HG03457 (cell line): ENCODE data around the gene PTPA.
A peak's percentile ranks its signal among the peaks of the same experiment; 100 is the strongest.

Experiments used
- ATAC-seq: cut with Tn5 transposase; IDR thresholded peaks from one replicate; pipeline ENCODE4 v1.9.1; 2021; ENCODE audit warnings: moderate number of reproducible peaks; ENCODE audit not compliant: unreplicated experiment

PTPA gene

GRCh38 chr9:129110740-129111527 lies at the start of gene PTPA, which contains the start of gene CRAT:
Gene PTPA, plus strand, starts transcription at chr9:129111415. Its CDS starts 186 bp downstream, at chr9:129111601.
Gene CRAT, minus strand, starts transcription at chr9:129110793. Its CDS starts 284 bp downstream, at chr9:129110509.
- peak; percentile 54 for ATAC-seq

GRCh38 chr9:129063061-129063460 lies 48.2 kb upstream of the PTPA start:
- ATAC-seq = no peak

GRCh38 chr9:129064499-129064908 lies 46.7 kb upstream of the PTPA start:
- no peak for ATAC-seq

GRCh38 chr9:129068110-129068509 lies 43.1 kb upstream of the PTPA start:
- no peak for ATAC-seq

- no peak for ATAC-seq
Measured at GRCh38 chr9:129068990-129069861, 42.0 kb upstream of the PTPA start.

- ATAC-seq = no peak
Measured at GRCh38 chr9:129069862-129070641, 41.2 kb upstream of the PTPA start.

- ATAC-seq = no peak
Measured at GRCh38 chr9:129070696-129071525, 40.3 kb upstream of the PTPA start.

- no peak for ATAC-seq
Measured at GRCh38 chr9:129071526-129072126, 39.6 kb upstream of the PTPA start.

- no peak for ATAC-seq
Measured at GRCh38 chr9:129072171-129072570, 39.0 kb upstream of the PTPA start.

- no peak for ATAC-seq
Measured at GRCh38 chr9:129073404-129073803, 37.8 kb upstream of the PTPA start.

- ATAC-seq = no peak
Measured at GRCh38 chr9:129074106-129074505, 37.1 kb upstream of the PTPA start.

GRCh38 chr9:129075996-129076639 lies 35.1 kb upstream of the PTPA start:
- no peak for ATAC-seq

GRCh38 chr9:129076640-129077037 lies 34.6 kb upstream of the PTPA start:
- no peak for ATAC-seq

- ATAC-seq = no peak
Measured at GRCh38 chr9:129077236-129077635, 34.0 kb upstream of the PTPA start.

GRCh38 chr9:129078691-129079503 lies 32.3 kb upstream of the PTPA start:
- no peak for ATAC-seq

- no peak for ATAC-seq
Measured at GRCh38 chr9:129079829-129080228, 31.4 kb upstream of the PTPA start.

- ATAC-seq = no peak
Measured at GRCh38 chr9:129080298-129080600, 31.0 kb upstream of the PTPA start.

- peak; percentile 78 for ATAC-seq
Measured at GRCh38 chr9:129080601-129081387, 30.4 kb upstream of the PTPA start, which contains the start of gene DOLPP1. Gene DOLPP1, plus strand, starts transcription at chr9:129081111. Its CDS starts 21 bp downstream, at chr9:129081132.
